Amygdala (tissue), 56 donors: ENCODE measurements around the gene EYA3.
A peak's percentile ranks its signal among the peaks of the same experiment; 100 is the strongest.

Source experiments
- DNase-seq, 56 donors: peaks; one replicate each; lab custom pipeline; 2025; lab: John Stamatoyannopoulos, UW

Gene EYA3

GRCh38 chr1:28088168-28088961 lies at the start of gene EYA3:
Gene EYA3, minus strand, starts transcription at chr1:28088610. Its CDS starts 30,584 bp downstream, at chr1:28058026.
- peak; percentile 38 to 98 (median 94) for DNase-seq

- DNase-seq = no peak
Measured at GRCh38 chr1:28136922-28137613, 48.7 kb upstream of the EYA3 start.

- DNase-seq = no peak
Measured at GRCh38 chr1:28136169-28136921, 47.9 kb upstream of the EYA3 start.

- DNase-seq = no peak
Measured at GRCh38 chr1:28135371-28136168, 47.2 kb upstream of the EYA3 start.

GRCh38 chr1:28134651-28135207 lies 46.3 kb upstream of the EYA3 start:
- no peak for DNase-seq

- DNase-seq = no peak
Measured at GRCh38 chr1:28132171-28133167, 44.1 kb upstream of the EYA3 start.

- DNase-seq = no peak
Measured at GRCh38 chr1:28130901-28131300, 42.5 kb upstream of the EYA3 start.

GRCh38 chr1:28129150-28129549 lies 40.7 kb upstream of the EYA3 start:
- DNase-seq = no peak

GRCh38 chr1:28127617-28128257 lies 39.3 kb upstream of the EYA3 start:
- peak in 1 of 56 donors; percentile 25 for DNase-seq

- DNase-seq = no peak
Measured at GRCh38 chr1:28126783-28127490, 38.5 kb upstream of the EYA3 start.

GRCh38 chr1:28126212-28126611 lies 37.8 kb upstream of the EYA3 start:
- no peak for DNase-seq

GRCh38 chr1:28123461-28123961 lies 35.1 kb upstream of the EYA3 start:
- peak in 15 of 56 donors; percentile 1 to 46 (median 10) for DNase-seq

- no peak for DNase-seq
Measured at GRCh38 chr1:28122183-28122582, 33.8 kb upstream of the EYA3 start.

- no peak for DNase-seq
Measured at GRCh38 chr1:28119556-28119955, 31.1 kb upstream of the EYA3 start.

- no peak for DNase-seq
Measured at GRCh38 chr1:28118640-28119307, 30.4 kb upstream of the EYA3 start.

- no peak for DNase-seq
Measured at GRCh38 chr1:28115267-28115666, 26.9 kb upstream of the EYA3 start.

GRCh38 chr1:28114844-28115243 lies 26.4 kb upstream of the EYA3 start:
- DNase-seq = no peak
